H1 (cell line): ENCODE data around the gene HPS6. TPM values are rescaled to one million over a fixed set of nuclear protein-coding genes. Genes with fewer than 3 reads are reported as not detected.

Experiments used
- CTCF ChIA-PET: fragments of 300-600 bp; sonication (Branson Sonifier 250); formaldehyde crosslinking; loops from one replicate; lab custom pipeline; 2021; ENCODE audit not compliant: partially characterized antibody; lab: Charles Lee
- POLR2A ChIA-PET: fragments of 300-600 bp; sonication (Branson Sonifier 250); formaldehyde crosslinking; loops from one replicate; lab custom pipeline; 2021; ENCODE audit warnings: inconsistent platforms; ENCODE audit not compliant: partially characterized antibody; lab: Charles Lee
- DNase-seq, 2 experiments: peaks; one replicate each; pipeline versions ENCODE4 v3.0.0 to v3.0.0-alpha.2; 2010 to 2022; ENCODE audit warnings: low spot score in 2 of 2, low read depth in 1 of 2, mixed read lengths in 1 of 2
- FAIRE-seq: peaks from 2 replicates; lab custom pipeline; 2011; peaks lifted over from hg19 to GRCh38; lab: Jason Lieb, UNC
- H2AFZ ChIP-seq: 2 replicates; pipeline ENCODE4 v1.8.1; 2012; ENCODE audit warnings: low read length, inconsistent platforms
- H2AK5ac ChIP-seq: 2 replicates; pipeline ENCODE4 v1.6.1; 2013; ENCODE audit warnings: low read depth, low read length
- H2BK120ac ChIP-seq: replicated peaks from 2 replicates; pipeline ENCODE3; 2013; ENCODE audit warnings: low read depth, low read length, inconsistent platforms
- H2BK12ac ChIP-seq: 2 replicates; pipeline ENCODE4 v1.6.1; 2013; ENCODE audit warnings: low read depth, low read length
- H2BK15ac ChIP-seq: 2 replicates; pipeline ENCODE4 v1.6.1; 2013; ENCODE audit warnings: low read length
- H2BK20ac ChIP-seq: 2 replicates; pipeline ENCODE4 v1.6.1; 2013; ENCODE audit warnings: low read length
- H2BK5ac ChIP-seq: 2 replicates; pipeline ENCODE4 v1.6.1; 2013; ENCODE audit warnings: low read depth, low read length
- H3K14ac ChIP-seq: 2 replicates; pipeline ENCODE4 v1.6.1; 2013; ENCODE audit warnings: inconsistent platforms; ENCODE audit not compliant: insufficient read length
- H3K18ac ChIP-seq: 2 replicates; pipeline ENCODE4 v1.6.1; 2013; ENCODE audit warnings: low read length; ENCODE audit errors: extremely low read depth
- H3K23ac ChIP-seq: 2 replicates; pipeline ENCODE4 v1.6.1; 2013; ENCODE audit warnings: inconsistent platforms; ENCODE audit not compliant: insufficient read length
- H3K23me2 ChIP-seq: 2 replicates; pipeline ENCODE4 v1.6.1; 2013; ENCODE audit warnings: low read depth, low read length
- H3K27ac ChIP-seq: 2 replicates; pipeline ENCODE4 v1.6.1; 2011; ENCODE audit warnings: low read depth, low read length, inconsistent platforms
- H3K27me3 ChIP-seq, 4 experiments: replicated peaks in 1 of 4; 1 replicate in 1 of 4; 2 replicates in 3 of 4; pipeline versions ENCODE4 v1.6.1 to v1.8.1; 2011 to 2013; ENCODE audit warnings: low read length in 3 of 4, mild to moderate bottlenecking in 3 of 4, inconsistent platforms in 2 of 4, mixed read lengths in 2 of 4, moderate library complexity in 1 of 4; ENCODE audit not compliant: control insufficient read depth in 3 of 4, insufficient read depth in 3 of 4; ENCODE audit errors: extremely low read depth in 1 of 4
- H3K36me3 ChIP-seq, 4 experiments: 2 replicates each; pipeline versions ENCODE4 v1.6.1 to v1.8.1; 2011 to 2013; ENCODE audit warnings: mild to moderate bottlenecking in 4 of 4, low read length in 3 of 4, moderate library complexity in 2 of 4, control low read depth in 1 of 4, inconsistent platforms in 1 of 4; ENCODE audit not compliant: insufficient read depth in 4 of 4, control insufficient read depth in 2 of 4
- H3K4ac ChIP-seq: replicated peaks from 2 replicates; pipeline ENCODE3; 2013; ENCODE audit warnings: low read length, low read depth, mixed read lengths, inconsistent platforms; ENCODE audit not compliant: insufficient read length
- H3K4me1 ChIP-seq, 4 experiments: replicated peaks in 1 of 4; 1 replicate in 1 of 4; 2 replicates in 3 of 4; pipeline versions ENCODE4 v1.6.1 to v1.8.1; 2011 to 2013; ENCODE audit warnings: low read length in 3 of 4, inconsistent platforms in 2 of 4, mixed read lengths in 1 of 4; ENCODE audit not compliant: insufficient read depth in 4 of 4, control insufficient read depth in 3 of 4
- H3K4me2 ChIP-seq, 2 experiments: 2 replicates each; pipeline versions ENCODE4 v1.6.1 to v1.8.1; 2011 to 2013; ENCODE audit warnings: low read depth in 2 of 2, low read length in 2 of 2, control low read depth in 1 of 2, inconsistent platforms in 1 of 2, mild to moderate bottlenecking in 1 of 2; ENCODE audit not compliant: insufficient read depth in 1 of 2
- H3K4me3 ChIP-seq, 4 experiments: fragments of 200-600, 300-600 bp in 1 of 4; sonication (generic), shearing (Covaris generic), sonication (Bioruptor Twin) in 1 of 4; 2 replicates each; pipeline versions ENCODE4 v1.5.1 to v1.8.1; 2011 to 2016; ENCODE audit warnings: low read length in 4 of 4, low read depth in 3 of 4, control low read depth in 2 of 4, inconsistent platforms in 2 of 4, mild to moderate bottlenecking in 2 of 4, mixed read lengths in 1 of 4, moderate library complexity in 1 of 4; ENCODE audit not compliant: insufficient read depth in 2 of 4; ENCODE audit errors: extremely low read depth in 1 of 4
- H3K56ac ChIP-seq: replicated peaks from 2 replicates; pipeline ENCODE3; 2013; ENCODE audit warnings: low read depth, mild to moderate bottlenecking, mixed read lengths, low read length, inconsistent platforms; ENCODE audit not compliant: insufficient read length
- H3K79me1 ChIP-seq: 2 replicates; pipeline ENCODE4 v1.6.1; 2013; ENCODE audit warnings: low read depth, low read length, control low read depth
- H3K79me2 ChIP-seq, 2 experiments: 2 replicates each; pipeline versions ENCODE4 v1.6.1 to v1.8.1; 2012 to 2013; ENCODE audit warnings: low read length in 2 of 2, mild to moderate bottlenecking in 2 of 2, inconsistent platforms in 1 of 2; ENCODE audit not compliant: insufficient read depth in 2 of 2, control insufficient read depth in 1 of 2
- H3K9ac ChIP-seq, 4 experiments: replicated peaks in 1 of 4; 1 replicate in 1 of 4; 2 replicates in 3 of 4; pipeline versions ENCODE4 v1.6.1 to v1.8.1; 2011 to 2013; ENCODE audit warnings: low read depth in 3 of 4, low read length in 3 of 4, control low read depth in 2 of 4, mild to moderate bottlenecking in 2 of 4, moderate library complexity in 2 of 4, inconsistent platforms in 1 of 4; ENCODE audit errors: extremely low read depth in 1 of 4
- H3K9me3 ChIP-seq, 2 experiments: 2 replicates each; pipeline versions ENCODE4 v1.6.1 to v1.8.1; 2012 to 2013; ENCODE audit warnings: mild to moderate bottlenecking in 2 of 2, moderate library complexity in 2 of 2, control low read depth in 1 of 2, inconsistent platforms in 1 of 2, low read depth in 1 of 2, low read length in 1 of 2, mixed read lengths in 1 of 2; ENCODE audit not compliant: insufficient read depth in 2 of 2
- H4K20me1 ChIP-seq, 2 experiments: replicated peaks in 1 of 2; 2 replicates each; pipeline versions ENCODE3 to v1.8.1; 2011 to 2013; ENCODE audit warnings: inconsistent platforms in 2 of 2, low read length in 2 of 2, mild to moderate bottlenecking in 1 of 2; ENCODE audit not compliant: insufficient read depth in 2 of 2, control insufficient read depth in 1 of 2
- H4K5ac ChIP-seq: 2 replicates; pipeline ENCODE4 v1.6.1; 2013; ENCODE audit warnings: low read length, low read depth, mixed read lengths, inconsistent platforms; ENCODE audit not compliant: insufficient read length
- H4K8ac ChIP-seq: 2 replicates; pipeline ENCODE4 v1.8.0; 2013; ENCODE audit warnings: mild to moderate bottlenecking, moderate library complexity, low read length, inconsistent platforms; ENCODE audit not compliant: insufficient read depth; ENCODE audit errors: extremely low read depth
- H4K91ac ChIP-seq: replicated peaks from 2 replicates; pipeline ENCODE3; 2013; ENCODE audit warnings: low read length, mixed read lengths, inconsistent platforms; ENCODE audit not compliant: insufficient read length
- EGR1 ChIP-seq: IDR thresholded peaks from 2 replicates; pipeline ENCODE4 v1.6.1; 2011; ENCODE audit warnings: low read depth, low read length, borderline replicate concordance
- JUND ChIP-seq: IDR thresholded peaks from 2 replicates; pipeline ENCODE4 v1.6.1; 2011; ENCODE audit warnings: mild to moderate bottlenecking, improper control_type of control experiment, low read length
- NANOG ChIP-seq: IDR thresholded peaks from 2 replicates; pipeline ENCODE4 v1.6.1; 2011; ENCODE audit warnings: low read length, low read depth, mild to moderate bottlenecking, inconsistent platforms; ENCODE audit not compliant: insufficient read depth, poor library complexity, severe bottlenecking
- POU5F1 ChIP-seq: IDR thresholded peaks from 2 replicates; pipeline ENCODE4 v1.6.1; 2011; ENCODE audit warnings: low read depth, mild to moderate bottlenecking, low read length, moderate library complexity
- RXRA ChIP-seq: IDR thresholded peaks from 2 replicates; pipeline ENCODE4 v1.6.1; 2011; ENCODE audit warnings: low read depth, mild to moderate bottlenecking, low read length, moderate library complexity; ENCODE audit not compliant: insufficient read depth
- SIN3A ChIP-seq, 2 experiments: IDR thresholded peaks in 1 of 2; conservative IDR thresholded peaks in 1 of 2; 2 replicates each; pipeline ENCODE4 v1.6.1; 2011 to 2012; ENCODE audit warnings: low read length in 2 of 2, improper control_type of control experiment in 1 of 2, low read depth in 1 of 2, mild to moderate bottlenecking in 1 of 2
- SP2 ChIP-seq: IDR thresholded peaks from 2 replicates; pipeline ENCODE4 v1.6.1; 2012; ENCODE audit warnings: mild to moderate bottlenecking, low read length, inconsistent platforms
- SRF ChIP-seq: IDR thresholded peaks from 2 replicates; pipeline ENCODE4 v1.6.1; 2011; ENCODE audit warnings: mild to moderate bottlenecking, low read depth, low read length, moderate library complexity
- TAF1 ChIP-seq: IDR thresholded peaks from 2 replicates; pipeline ENCODE4 v1.6.1; 2011; ENCODE audit warnings: mild to moderate bottlenecking, low read depth, low read length
- TAF7 ChIP-seq: optimal IDR thresholded peaks from 2 replicates; pipeline ENCODE3; 2011; ENCODE audit warnings: low read depth, mild to moderate bottlenecking, inconsistent platforms, low read length, moderate library complexity, borderline replicate concordance
- WGBS, 2 experiments: shearing (Covaris generic) in 1 of 2; methylation state at CpG; one replicate each; pipeline versions ENCODE4 v1.1.6 to v1.1.7; 2013 to 2015; ENCODE audit warnings: low lambda C conversion rate in 2 of 2, mixed read lengths in 2 of 2, inconsistent platforms in 1 of 2, low coverage in 1 of 2, missing lambda C conversion rate in 1 of 2; ENCODE audit not compliant: insufficient replicate concordance in 2 of 2, insufficient coverage in 1 of 2, insufficient read length in 1 of 2; ENCODE audit errors: extremely low coverage in 1 of 2, missing lambda C conversion rate in 1 of 2; 5-methylcytosine and 5-hydroxymethylcytosine counted together
- polyA plus RNA-seq, 7 experiments: library from polyadenylated mRNA; depleted of rRNA in 3 of 7; stranded (reverse) in 5 of 7; unstranded in 2 of 7; fragments of >200 nt in 5 of 7; fragments of 200-250 nt in 2 of 7; gene quantifications; 1 replicate in 5 of 7; 2 replicates in 1 of 7; 4 replicates in 1 of 7; pipeline versions ENCODE4 v1.2.1 to v1.2.3, GENCODE V29; 2011 to 2013; ENCODE audit warnings: missing spikeins in 2 of 7, mixed read lengths in 2 of 7
- total RNA-seq: library from RNA; stranded (reverse); fragmentation: NEBNext Ultra II Directional; extraction: Animal tissue kit (Norgen Biotek cat#: 25700); gene quantifications from 2 replicates; pipeline ENCODE4 v1.2.1, GENCODE V29; 2021

The HPS6 gene
- total and polyA plus RNA-seq, 2 of the 8 experiments (the other 6 are each of a cell fraction or from before 2014, with no cell fraction given) = 10.2 to 17.7 TPM

DNA sequence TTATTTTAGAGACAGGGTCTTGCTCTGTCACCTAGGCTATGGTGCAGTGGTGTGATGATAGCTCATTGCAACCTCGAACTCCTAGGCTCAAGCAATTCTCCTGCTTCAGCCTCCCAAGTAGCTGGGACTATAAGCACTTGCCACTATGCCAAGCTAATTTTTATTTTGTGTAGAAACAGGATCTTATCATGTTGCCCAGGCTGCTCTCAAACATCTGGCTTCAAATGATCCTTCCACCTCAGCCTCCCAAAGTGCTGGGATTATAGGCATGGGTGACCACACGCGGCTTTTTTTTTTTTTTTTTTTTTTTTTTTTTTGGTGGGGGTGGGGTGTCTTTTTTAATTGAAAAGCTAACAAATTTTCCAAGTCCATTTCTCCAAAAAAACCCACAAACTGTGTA lies 18.4 kb downstream of the HPS6 start:
- no peaks in the 10 kb centered on the region for H3K79me1 ChIP-seq
- H3K27ac ChIP-seq = no peak overlapping the region
- H3K56ac ChIP-seq = no peak overlapping the region
- FAIRE-seq = no peak
- no peak overlapping the region for H4K8ac ChIP-seq
- H3K14ac ChIP-seq = no peak overlapping the region
- no peaks in the 10 kb centered on the region for H3K23me2 ChIP-seq
- H2BK5ac ChIP-seq = no peak overlapping the region
- no peaks in the 10 kb centered on the region for H3K9me3 ChIP-seq
- H4K20me1 ChIP-seq = no peaks in the 10 kb centered on the region
- CTCF ChIA-PET = interaction anchor here (0.7 to 4.7 kb wide), 3 partner anchors 14 to 242 kb away, joined by 3 to 72 read pairs (median 4); no protein-coding TSS in a partner anchor
- H3K4me2 ChIP-seq = no peak overlapping the region
- no peak overlapping the region for H2AFZ ChIP-seq
- no peaks in the 10 kb centered on the region for H3K27me3 ChIP-seq
- POLR2A ChIA-PET = interaction anchor here (0.5 to 1.4 kb wide), 6 partner anchors 8 to 119 kb away, joined by 3 to 6 read pairs (median 3); no protein-coding TSS in a partner anchor
- no peak overlapping the region for H3K4me3 ChIP-seq
- WGBS, 2 experiments = 91% methylated on average over 3 of the region's 3 CpGs; no CpG with 5 or more reads in 1 of the 2 experiments
- no peak overlapping the region for H2BK12ac ChIP-seq
- no peak overlapping the region for H2BK20ac ChIP-seq
- H3K23ac ChIP-seq = no peak overlapping the region
- no peaks in the 10 kb centered on the region for H3K4me1 ChIP-seq
- no peak overlapping the region for H3K18ac ChIP-seq
- H2AK5ac ChIP-seq = no peak overlapping the region
- no peak overlapping the region for H2BK120ac ChIP-seq
- no peak overlapping the region for H4K5ac ChIP-seq
- no peak for DNase-seq
- H3K9ac ChIP-seq = no peak overlapping the region
- no peak for TF ChIP-seq SRF
- TF ChIP-seq JUND = no peak
- TF ChIP-seq NANOG = no peak
- TF ChIP-seq SIN3A (conservative IDR thresholded peaks at IDR 0.05 in 1 of 2, IDR thresholded peaks at IDR 0.05 in 1 of 2; ENCODE audit: low read depth in 1 of 2, low read length in 2 of 2) = no peak
- no peak for TF ChIP-seq POU5F1
- no peak for TF ChIP-seq TAF7
- TF ChIP-seq EGR1 = no peak
- no peak for TF ChIP-seq RXRA
- TF ChIP-seq TAF1 = no peak
- no peak for TF ChIP-seq SP2
- TF ChIP-seq, all 59 proteins: peak for 0
- Histone ChIP-seq H3K79me2 (no peaks in the 10 kb centered on the region), H4K91ac (no peak overlapping the region), H3K36me3 (no peaks in the 10 kb centered on the region), H3K4ac (no peak overlapping the region), H2BK15ac (no peak overlapping the region)
